ENCODE data around the gene PIPOX. TPM values are rescaled to one million over a fixed set of nuclear protein-coding genes. Genes with fewer than 3 reads are reported as not detected.

The PIPOX gene
- total RNA-seq, 1 donor from 2014 or later, result 4.1 TPM

GRCh38 chr17:29005936-29006511, 36.9 kb upstream of the PIPOX start, which contains the start of gene SEZ6:
Gene SEZ6 (minus strand): TSS chr17:29006033. CDS start chr17:29005869, 164 bp downstream.
- H3K27me3 Mint-ChIP-seq (ENCODE audit: low read depth), result peaks cover 92% of the 10 kb centered on the region
- peak; percentile 84 to 94 for DNase-seq (ENCODE audit: low spot score in 2 of 2, unreplicated experiment in 2 of 2)
- H3K4me3 Mint-ChIP-seq, result peak within 1 kb of the TSS; percentile 26
- H3K36me3 Mint-ChIP-seq, result no peaks in the 10 kb centered on the region
- no peak for TF ChIP-seq CTCF (IDR thresholded peaks at IDR 0.05; ENCODE audit: unreplicated experiment)
- H3K9me3 Mint-ChIP-seq, result no peaks in the 10 kb centered on the region
- peak within 1 kb of the TSS; percentile 66 for H3K27ac Mint-ChIP-seq
- peaks cover 6% of the 10 kb centered on the region for H3K4me1 Mint-ChIP-seq

GRCh38 chr17:29007456-29007855, 35.5 kb upstream of the PIPOX start:
- no peak for TF ChIP-seq CTCF (IDR thresholded peaks at IDR 0.05; ENCODE audit: unreplicated experiment)
- Mint-ChIP-seq H3K27me3 (ENCODE audit: low read depth) (peaks cover 92% of the 10 kb centered on the region), H3K9me3 (no peaks in the 10 kb centered on the region), H3K4me3 (no peak overlapping the region), H3K36me3 (no peaks in the 10 kb centered on the region), H3K4me1 (peaks cover 6% of the 10 kb centered on the region), H3K27ac (no peak overlapping the region)
- no peak for DNase-seq (ENCODE audit: low spot score in 2 of 2, unreplicated experiment in 2 of 2)

- no peaks in the 10 kb centered on the region for H3K9me3 Mint-ChIP-seq
Observed at GRCh38 chr17:29007860-29008455, 35.0 kb upstream of the PIPOX start.

GRCh38 chr17:29008591-29008990, 34.4 kb upstream of the PIPOX start:
- Mint-ChIP-seq H3K27ac (no peak overlapping the region), H3K36me3 (no peaks in the 10 kb centered on the region), H3K27me3 (ENCODE audit: low read depth) (peaks cover 90% of the 10 kb centered on the region), H3K4me3 (no peak overlapping the region), H3K4me1 (peaks cover 6% of the 10 kb centered on the region), H3K9me3 (no peaks in the 10 kb centered on the region)
- no peak for TF ChIP-seq CTCF (IDR thresholded peaks at IDR 0.05; ENCODE audit: unreplicated experiment)
- no peak for DNase-seq (ENCODE audit: low spot score in 2 of 2, unreplicated experiment in 2 of 2)

More at GRCh38 chr17:29007860-29008455, 35.0 kb upstream of the PIPOX start:
- peaks cover 92% of the 10 kb centered on the region for H3K27me3 Mint-ChIP-seq (ENCODE audit: low read depth)
- H3K4me1 Mint-ChIP-seq, result peaks cover 6% of the 10 kb centered on the region
- no peak for DNase-seq (ENCODE audit: low spot score in 2 of 2, unreplicated experiment in 2 of 2)
- TF ChIP-seq CTCF (IDR thresholded peaks at IDR 0.05; ENCODE audit: unreplicated experiment), result no peak
- no peak overlapping the region for H3K27ac Mint-ChIP-seq
- no peak overlapping the region for H3K4me3 Mint-ChIP-seq
- H3K36me3 Mint-ChIP-seq, result no peaks in the 10 kb centered on the region

GRCh38 chr17:29010129-29010528, 32.8 kb upstream of the PIPOX start:
- no peak overlapping the region for H3K27ac Mint-ChIP-seq
- TF ChIP-seq CTCF (IDR thresholded peaks at IDR 0.05; ENCODE audit: unreplicated experiment), result no peak
- H3K4me3 Mint-ChIP-seq, result no peak overlapping the region
- no peaks in the 10 kb centered on the region for H3K36me3 Mint-ChIP-seq
- H3K9me3 Mint-ChIP-seq, result no peaks in the 10 kb centered on the region
- H3K4me1 Mint-ChIP-seq, result peaks cover 6% of the 10 kb centered on the region
- peaks cover 90% of the 10 kb centered on the region for H3K27me3 Mint-ChIP-seq (ENCODE audit: low read depth)
- no peak for DNase-seq (ENCODE audit: low spot score in 2 of 2, unreplicated experiment in 2 of 2)
